Measurements from ENCODE around the gene GTPBP6.

Gene GTPBP6

GRCh38 chrX:338836-339400 lies 20.3 kb upstream of the GTPBP6 start:
- no peak overlapping the region for H3K4me3 ChIP-seq (replicated peaks; ENCODE audit: low read depth, low read length)
- TF ChIP-seq CTCF (IDR thresholded peaks at IDR 0.05; ENCODE audit: low read depth, low read length, missing control alignments) = no peak
- DNase-seq (ENCODE audit: extremely low read depth, low read depth) = no peak

DNA sequence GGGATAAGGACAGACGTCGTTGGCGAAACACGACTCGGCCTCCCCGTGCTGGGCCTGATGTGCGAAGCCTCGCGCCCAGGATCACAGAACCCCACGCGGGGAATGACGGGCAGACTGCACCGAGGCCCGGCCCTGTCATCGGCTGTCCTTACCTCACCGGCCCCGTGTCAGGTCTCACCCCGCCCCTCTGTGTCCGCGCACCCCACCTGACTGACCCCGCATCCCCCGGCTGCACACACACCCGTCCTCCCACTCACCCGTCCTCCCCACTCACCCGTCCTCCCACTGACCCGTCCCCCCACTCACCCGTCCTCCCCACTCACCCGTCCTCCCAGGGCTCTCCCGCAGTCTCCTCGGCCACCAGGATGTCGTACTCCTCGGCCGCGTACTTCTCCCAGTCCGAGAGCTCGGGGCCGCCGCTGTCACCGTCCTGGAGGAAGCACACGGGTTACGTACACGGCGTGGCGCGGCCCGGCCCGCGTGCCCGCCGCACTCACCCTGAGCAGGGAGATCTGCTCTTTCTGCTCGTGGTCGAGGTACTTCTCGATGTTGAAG lies 19.8 kb upstream of the GTPBP6 start:
- no peak for DNase-seq (ENCODE audit: extremely low read depth, low read depth)
- no peak overlapping the region for H3K4me3 ChIP-seq (replicated peaks; ENCODE audit: low read depth, low read length)
- TF ChIP-seq CTCF (IDR thresholded peaks at IDR 0.05; ENCODE audit: low read depth, low read length, missing control alignments) = no peak

GRCh38 chrX:337331-337831 lies 18.8 kb upstream of the GTPBP6 start:
- DNase-seq (ENCODE audit: extremely low read depth, low read depth) = no peak
- H3K4me3 ChIP-seq (replicated peaks; ENCODE audit: low read depth, low read length) = no peak overlapping the region
- TF ChIP-seq CTCF (IDR thresholded peaks at IDR 0.05; ENCODE audit: low read depth, low read length, missing control alignments) = no peak

- TF ChIP-seq CTCF (IDR thresholded peaks at IDR 0.05; ENCODE audit: low read depth, low read length, missing control alignments) = no peak
- no peak overlapping the region for H3K4me3 ChIP-seq (replicated peaks; ENCODE audit: low read depth, low read length)
- DNase-seq (ENCODE audit: extremely low read depth, low read depth) = no peak
Measured at GRCh38 chrX:336227-336626, 17.6 kb upstream of the GTPBP6 start.

DNA sequence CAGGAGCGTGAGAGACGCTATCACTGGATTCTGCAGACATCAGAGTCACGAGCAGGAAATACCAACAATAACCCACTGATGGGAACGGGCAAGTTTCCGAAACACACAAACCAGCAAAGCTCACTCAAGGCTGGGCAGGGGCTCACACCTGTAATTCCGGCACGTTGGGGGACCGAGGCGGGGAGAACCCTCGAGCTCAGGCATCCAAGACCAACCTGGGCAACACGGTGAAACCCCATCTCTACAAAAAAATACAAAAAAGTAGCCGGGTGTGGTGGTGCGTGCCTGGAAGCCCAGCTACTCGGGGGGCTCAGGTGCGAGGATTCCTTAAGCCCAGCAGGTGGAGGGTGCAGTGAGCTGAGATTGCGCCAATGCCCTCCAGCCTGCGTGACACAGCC lies 17.2 kb upstream of the GTPBP6 start:
- TF ChIP-seq CTCF (IDR thresholded peaks at IDR 0.05; ENCODE audit: low read depth, low read length, missing control alignments) = no peak
- H3K4me3 ChIP-seq (replicated peaks; ENCODE audit: low read depth, low read length) = no peak overlapping the region
- DNase-seq (ENCODE audit: extremely low read depth, low read depth) = no peak

DNA sequence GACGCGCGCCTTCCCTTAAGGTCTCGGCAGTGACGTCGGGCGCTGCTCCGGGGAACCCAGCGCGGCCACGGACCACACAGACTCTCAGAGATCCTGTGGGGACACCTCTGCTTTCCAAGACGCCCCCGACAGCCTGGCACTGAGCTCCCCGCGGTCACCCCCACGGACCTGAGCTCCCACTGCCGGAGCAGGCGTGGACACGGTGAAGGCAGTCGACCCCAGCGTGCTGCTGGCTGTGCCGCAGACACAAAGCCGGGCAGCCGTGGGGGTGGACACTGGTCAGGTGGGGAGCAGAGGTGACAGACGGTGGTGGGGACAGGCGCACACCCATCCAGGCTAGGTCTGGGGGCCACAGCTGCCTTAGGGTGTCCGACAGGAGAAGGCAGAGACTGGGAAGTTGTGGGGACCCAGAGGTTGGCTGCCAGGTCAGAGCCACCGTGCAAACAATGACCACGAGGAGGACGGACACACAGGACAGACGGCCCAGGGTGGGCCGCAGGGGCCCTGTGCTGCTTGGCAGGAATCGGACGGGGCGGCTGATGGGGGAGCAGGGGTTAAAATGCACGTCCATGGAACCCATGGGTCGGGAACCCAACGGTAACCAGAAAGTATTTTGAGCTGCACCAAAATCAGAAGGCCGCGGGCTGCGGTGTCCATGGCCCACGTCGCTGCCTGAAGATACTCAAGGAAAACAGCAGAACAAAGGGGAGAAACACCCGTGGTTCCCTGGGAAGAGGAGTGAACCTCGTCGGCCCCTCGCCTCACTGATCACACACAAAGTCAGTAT lies 16.6 kb upstream of the GTPBP6 start:
- no peak overlapping the region for H3K4me3 ChIP-seq (replicated peaks; ENCODE audit: low read depth, low read length)
- TF ChIP-seq CTCF (IDR thresholded peaks at IDR 0.05; ENCODE audit: low read depth, low read length, missing control alignments) = no peak
- DNase-seq (ENCODE audit: extremely low read depth, low read depth) = no peak
